Measurements from ENCODE around the gene HPS4.

HPS4 gene

GRCh38 chr22:26457661-26458272 lies 25.8 kb downstream of the HPS4 start:
- TF ChIP-seq, protein P1, sequence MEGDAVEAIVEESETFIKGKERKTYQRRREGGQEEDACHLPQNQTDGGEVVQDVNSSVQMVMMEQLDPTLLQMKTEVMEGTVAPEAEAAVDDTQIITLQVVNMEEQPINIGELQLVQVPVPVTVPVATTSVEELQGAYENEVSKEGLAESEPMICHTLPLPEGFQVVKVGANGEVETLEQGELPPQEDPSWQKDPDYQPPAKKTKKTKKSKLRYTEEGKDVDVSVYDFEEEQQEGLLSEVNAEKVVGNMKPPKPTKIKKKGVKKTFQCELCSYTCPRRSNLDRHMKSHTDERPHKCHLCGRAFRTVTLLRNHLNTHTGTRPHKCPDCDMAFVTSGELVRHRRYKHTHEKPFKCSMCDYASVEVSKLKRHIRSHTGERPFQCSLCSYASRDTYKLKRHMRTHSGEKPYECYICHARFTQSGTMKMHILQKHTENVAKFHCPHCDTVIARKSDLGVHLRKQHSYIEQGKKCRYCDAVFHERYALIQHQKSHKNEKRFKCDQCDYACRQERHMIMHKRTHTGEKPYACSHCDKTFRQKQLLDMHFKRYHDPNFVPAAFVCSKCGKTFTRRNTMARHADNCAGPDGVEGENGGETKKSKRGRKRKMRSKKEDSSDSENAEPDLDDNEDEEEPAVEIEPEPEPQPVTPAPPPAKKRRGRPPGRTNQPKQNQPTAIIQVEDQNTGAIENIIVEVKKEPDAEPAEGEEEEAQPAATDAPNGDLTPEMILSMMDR (IDR thresholded peaks at IDR 0.05; ENCODE audit: borderline replicate concordance, extremely low read depth, low read length, poor library complexity, severe bottlenecking): no peak
- no peak for TF ChIP-seq EZH2 (IDR thresholded peaks at IDR 0.05; ENCODE audit: borderline replicate concordance, low read depth, low read length, severe bottlenecking)
- Histone ChIP-seq H3K36me3 (ENCODE audit: insufficient read depth, low read length) (peaks cover 85% of the 10 kb centered on the region), H3K4me3 (ENCODE audit: low read depth in 1 of 2, low read length in 2 of 2) (no peak overlapping the region), H3K4me1 (ENCODE audit: insufficient read depth, low read length) (no peaks in the 10 kb centered on the region), H3K27me3 (ENCODE audit: insufficient read depth, low read length, poor library complexity) (no peaks in the 10 kb centered on the region), H3K9ac (ENCODE audit: low read depth, low read length) (no peak overlapping the region), H3K9me3 (ENCODE audit: insufficient read depth, low read length, severe bottlenecking) (no peaks in the 10 kb centered on the region), H2AFZ (ENCODE audit: low read depth, low read length) (no peak overlapping the region), H3K27ac (ENCODE audit: low read length) (no peak overlapping the region), H4K20me1 (ENCODE audit: insufficient read depth, low read length) (peaks cover 21% of the 10 kb centered on the region; the same call in 1 of the 2 replicates), H3K79me2 (ENCODE audit: insufficient read depth, low read length) (peaks cover 30% of the 10 kb centered on the region), H3K4me2 (ENCODE audit: insufficient read depth, low read length) (no peak overlapping the region)
- ATAC-seq (ENCODE audit: insufficient read depth, low read depth) (no peak), DNase-seq (no peak)

DNA sequence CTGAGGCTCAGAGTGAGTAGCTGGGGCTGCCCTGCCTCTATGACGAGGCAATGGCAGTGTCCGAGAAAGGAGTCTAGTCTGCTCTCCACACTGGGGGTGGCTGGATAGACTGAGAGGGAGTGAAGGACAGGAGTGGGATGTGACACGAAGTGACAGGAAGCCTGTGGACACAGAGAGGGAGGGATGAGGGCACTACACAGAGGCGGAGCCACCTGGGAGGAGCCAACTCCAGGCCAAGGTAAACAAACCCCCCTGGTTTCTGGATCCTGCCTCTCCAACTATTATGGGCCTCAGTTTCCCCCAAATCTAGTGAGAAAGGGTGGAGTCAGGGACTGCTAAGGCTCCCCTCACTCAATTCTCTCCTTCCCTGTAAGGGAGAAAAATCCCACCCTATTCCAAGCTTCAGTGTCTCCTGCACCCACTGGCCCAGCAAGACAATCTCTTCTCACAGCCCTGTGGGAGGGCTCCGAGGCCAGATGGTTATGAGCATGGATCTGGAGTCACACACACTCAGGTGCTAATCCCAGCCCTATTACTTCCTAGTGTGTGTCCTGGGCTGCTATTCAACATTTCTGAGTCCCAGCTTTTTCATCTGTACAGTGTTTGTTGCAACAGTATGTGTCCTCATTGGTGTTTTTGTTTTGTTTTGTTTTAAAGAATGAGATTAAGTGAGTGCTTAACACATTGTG lies 29.6 kb downstream of the HPS4 start:
- ATAC-seq (ENCODE audit: insufficient read depth, low read depth) (no peak), DNase-seq (no peak)
- H3K4me2 ChIP-seq (ENCODE audit: insufficient read depth, low read length): no peak overlapping the region
- peaks cover 5% of the 10 kb centered on the region; the same call in 1 of the 2 replicates for H3K79me2 ChIP-seq (ENCODE audit: insufficient read depth, low read length)
- peaks cover 13% of the 10 kb centered on the region; the same call in 1 of the 2 replicates for H4K20me1 ChIP-seq (ENCODE audit: insufficient read depth, low read length)
- H3K4me3 ChIP-seq (ENCODE audit: low read depth in 1 of 2, low read length in 2 of 2): no peak overlapping the region
- TF ChIP-seq, protein P1 (IDR thresholded peaks at IDR 0.05; ENCODE audit: borderline replicate concordance, extremely low read depth, low read length, poor library complexity, severe bottlenecking): no peak
- TF ChIP-seq EZH2 (IDR thresholded peaks at IDR 0.05; ENCODE audit: borderline replicate concordance, low read depth, low read length, severe bottlenecking): no peak
- H3K9me3 ChIP-seq (ENCODE audit: insufficient read depth, low read length, severe bottlenecking): no peaks in the 10 kb centered on the region
- H3K36me3 ChIP-seq (ENCODE audit: insufficient read depth, low read length): peaks cover 82% of the 10 kb centered on the region
- H3K27me3 ChIP-seq (ENCODE audit: insufficient read depth, low read length, poor library complexity): no peaks in the 10 kb centered on the region
- H2AFZ ChIP-seq (ENCODE audit: low read depth, low read length): no peak overlapping the region
- H3K4me1 ChIP-seq (ENCODE audit: insufficient read depth, low read length): no peaks in the 10 kb centered on the region
- H3K9ac ChIP-seq (ENCODE audit: low read depth, low read length): no peak overlapping the region
- no peak overlapping the region for H3K27ac ChIP-seq (ENCODE audit: low read length)

DNA sequence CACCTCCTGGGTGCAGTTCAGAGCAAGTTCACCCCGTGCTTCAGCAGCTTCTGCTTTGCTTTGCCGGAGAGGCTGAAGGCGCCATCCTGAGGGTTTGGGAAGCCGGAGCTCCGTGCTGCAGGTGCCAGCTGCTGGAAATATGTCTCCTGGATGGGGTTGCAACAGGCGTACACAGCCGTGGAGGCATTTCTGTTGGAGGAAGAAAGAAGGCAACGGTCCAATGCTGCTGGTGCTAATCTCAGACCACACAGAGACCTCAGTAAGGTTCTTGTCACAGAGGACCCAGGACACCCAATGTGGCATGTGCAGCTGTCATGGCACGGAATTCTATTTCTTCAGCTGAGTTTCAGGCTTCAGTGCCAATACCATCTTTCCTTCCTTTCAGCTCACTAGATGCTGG lies 30.4 kb downstream of the HPS4 start:
- no peaks in the 10 kb centered on the region for H3K4me1 ChIP-seq (ENCODE audit: insufficient read depth, low read length)
- no peaks in the 10 kb centered on the region for H3K27me3 ChIP-seq (ENCODE audit: insufficient read depth, low read length, poor library complexity)
- H3K9ac ChIP-seq (ENCODE audit: low read depth, low read length): no peak overlapping the region
- no peak overlapping the region for H2AFZ ChIP-seq (ENCODE audit: low read depth, low read length)
- no peak for DNase-seq
- H3K36me3 ChIP-seq (ENCODE audit: insufficient read depth, low read length): peaks cover 75% of the 10 kb centered on the region
- H3K27ac ChIP-seq (ENCODE audit: low read length): no peak overlapping the region
- H4K20me1 ChIP-seq (ENCODE audit: insufficient read depth, low read length): peaks cover 8% of the 10 kb centered on the region; the same call in 1 of the 2 replicates
- TF ChIP-seq, protein P1 (IDR thresholded peaks at IDR 0.05; ENCODE audit: borderline replicate concordance, extremely low read depth, low read length, poor library complexity, severe bottlenecking): no peak
- no peak for TF ChIP-seq EZH2 (IDR thresholded peaks at IDR 0.05; ENCODE audit: borderline replicate concordance, low read depth, low read length, severe bottlenecking)
- H3K79me2 ChIP-seq (ENCODE audit: insufficient read depth, low read length): peaks cover under 1% of the 10 kb centered on the region; the same call in 1 of the 2 replicates
- H3K4me3 ChIP-seq (ENCODE audit: low read depth in 1 of 2, low read length in 2 of 2): no peak overlapping the region
- ATAC-seq (ENCODE audit: insufficient read depth, low read depth): no peak
- no peaks in the 10 kb centered on the region for H3K9me3 ChIP-seq (ENCODE audit: insufficient read depth, low read length, severe bottlenecking)
- no peak overlapping the region for H3K4me2 ChIP-seq (ENCODE audit: insufficient read depth, low read length)
